T-helper 1 cell (primary cell): ENCODE results near the gene PBXIP1.
A peak's percentile ranks its signal among the peaks of the same experiment; 100 is the strongest.
"Not testable (repeated sequence)": the region's sequence is repeated elsewhere in the genome, so short reads cannot be mapped to it uniquely, and the experiment has no call there.

Experiments
- DNase-seq, 5 donors: peaks; one replicate each; pipeline ENCODE4 v3.0.0-alpha.2; 2012 to 2020

PBXIP1 gene

GRCh38 chr1:154934358-154934948, 21.4 kb downstream of the PBXIP1 start:
- no peak for DNase-seq

DNA sequence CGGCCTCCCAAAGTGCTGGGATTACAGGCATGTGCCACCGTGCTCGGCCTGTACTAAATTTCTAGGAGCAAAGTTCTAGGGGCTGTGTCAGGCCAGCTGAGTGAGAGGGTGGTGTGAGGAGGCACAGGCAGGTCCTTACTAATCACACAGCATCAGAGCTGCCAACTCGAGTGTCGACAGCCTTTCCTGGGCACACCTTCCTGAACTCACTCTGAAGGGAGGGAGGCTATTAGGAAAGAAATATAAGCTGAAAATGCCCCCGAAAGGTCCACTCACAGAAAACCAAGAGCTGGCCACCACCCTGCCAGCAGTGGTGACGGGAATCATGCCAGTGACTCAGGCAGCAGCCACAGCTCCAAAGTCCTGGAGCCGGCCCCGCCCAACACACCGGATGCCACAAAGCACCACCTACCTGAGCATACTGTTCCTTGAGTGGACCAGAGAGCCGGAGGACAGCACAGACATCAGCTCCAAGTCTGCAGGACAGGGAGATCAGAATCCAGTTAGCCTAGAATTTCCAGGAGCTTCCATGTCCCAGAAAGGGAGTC, 23.9 kb downstream of the PBXIP1 start:
- DNase-seq: no peak

DNA sequence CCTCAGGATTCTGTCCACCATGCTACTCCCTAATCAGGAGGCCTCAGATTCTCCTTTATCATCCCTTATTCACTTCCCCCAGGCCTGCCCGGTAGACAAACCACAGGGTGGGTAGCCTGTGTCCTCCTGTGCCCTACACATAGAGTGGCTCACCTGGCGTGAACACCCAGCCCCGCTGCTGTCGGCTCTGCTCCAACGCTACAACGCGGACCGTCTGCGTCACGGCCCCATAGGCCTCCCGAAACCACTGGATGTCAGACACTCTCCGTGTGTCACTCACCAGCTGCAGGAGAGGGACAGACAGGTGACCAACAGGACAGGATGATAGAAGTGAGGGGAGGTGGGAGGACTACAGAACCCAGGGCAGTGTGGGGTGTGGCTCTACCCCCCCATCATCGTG, 29.7 kb downstream of the PBXIP1 start:
- no peak for DNase-seq

DNA sequence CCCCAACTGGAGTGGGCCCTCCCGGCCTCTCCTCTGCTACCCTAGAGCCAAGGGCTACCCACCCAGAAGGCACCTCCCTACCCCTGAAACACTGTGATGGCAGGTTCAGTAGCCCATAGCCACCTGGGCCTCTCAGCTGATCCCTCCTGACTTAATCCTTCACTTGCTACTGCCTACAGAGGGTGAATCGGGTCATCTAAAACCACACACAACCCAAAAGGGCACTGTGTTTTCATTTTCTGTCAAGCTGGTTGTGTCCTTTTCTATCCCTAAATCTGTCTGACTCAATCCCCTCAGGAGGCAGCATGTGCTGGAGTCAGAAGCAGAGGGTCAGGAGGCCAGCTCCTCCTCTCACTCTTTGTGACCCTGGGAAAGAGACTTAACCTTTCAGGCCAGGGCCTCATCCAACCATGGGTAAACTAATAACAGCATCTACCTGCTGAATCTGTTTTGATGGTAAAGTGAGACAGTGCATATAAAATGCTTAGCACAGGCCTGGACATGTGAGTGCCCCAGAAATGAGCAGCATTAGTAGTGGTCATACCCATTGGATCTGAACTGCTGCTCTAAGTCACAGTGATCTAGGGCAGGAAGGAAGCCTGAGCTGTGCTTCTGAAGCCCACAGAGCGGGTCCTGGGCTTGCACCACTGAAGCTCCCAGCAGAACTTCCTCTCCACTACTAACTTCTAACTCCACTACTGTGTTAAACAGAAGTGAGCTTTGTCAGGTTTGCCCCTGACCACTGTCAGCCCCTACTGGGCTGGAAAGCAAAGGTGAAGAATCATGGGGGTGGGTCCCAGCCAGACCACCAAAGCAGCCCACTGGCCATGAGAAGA, 30.3 kb downstream of the PBXIP1 start:
- peak in 1 of 5 donors; percentile 48 for DNase-seq

DNA sequence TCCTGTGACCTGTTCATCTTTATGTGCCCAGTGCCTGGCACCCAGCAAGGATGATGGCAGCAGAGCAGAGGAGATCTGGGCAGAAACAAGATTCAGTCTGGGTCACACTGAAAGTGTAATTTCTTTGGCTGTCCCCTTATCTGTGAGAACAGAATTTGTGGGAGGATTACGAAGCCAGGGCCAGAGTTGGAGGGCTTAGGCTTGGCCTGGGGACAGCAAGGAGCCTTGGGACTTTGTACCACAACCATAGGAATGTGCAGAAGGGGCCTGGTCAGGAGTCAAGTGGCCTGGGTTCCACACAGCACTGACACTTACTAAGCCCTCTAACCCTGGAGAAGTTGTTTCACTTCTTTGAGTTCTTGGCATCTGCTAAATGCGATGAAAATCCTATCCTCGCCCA, 32.2 kb downstream of the PBXIP1 start:
- no peak for DNase-seq

DNA sequence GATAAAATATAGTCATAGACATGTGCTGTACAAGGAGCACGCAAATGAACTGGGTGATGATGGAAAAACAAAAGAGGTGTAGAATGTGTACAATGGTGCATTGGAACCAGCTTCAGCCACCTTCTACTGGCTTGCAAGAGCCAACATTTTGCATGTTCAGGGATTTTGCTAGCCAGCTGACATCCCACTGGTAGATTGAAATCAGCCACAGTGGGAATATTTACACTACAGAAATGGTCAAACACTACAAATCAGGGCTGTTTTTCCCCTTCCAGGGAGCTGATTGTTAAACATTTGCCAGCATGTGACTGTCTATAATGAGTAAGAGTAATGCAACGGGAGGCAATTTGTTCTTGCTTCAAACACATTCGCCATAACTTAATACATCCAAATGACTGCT, 42.6 kb downstream of the PBXIP1 start:
- no peak for DNase-seq

DNA sequence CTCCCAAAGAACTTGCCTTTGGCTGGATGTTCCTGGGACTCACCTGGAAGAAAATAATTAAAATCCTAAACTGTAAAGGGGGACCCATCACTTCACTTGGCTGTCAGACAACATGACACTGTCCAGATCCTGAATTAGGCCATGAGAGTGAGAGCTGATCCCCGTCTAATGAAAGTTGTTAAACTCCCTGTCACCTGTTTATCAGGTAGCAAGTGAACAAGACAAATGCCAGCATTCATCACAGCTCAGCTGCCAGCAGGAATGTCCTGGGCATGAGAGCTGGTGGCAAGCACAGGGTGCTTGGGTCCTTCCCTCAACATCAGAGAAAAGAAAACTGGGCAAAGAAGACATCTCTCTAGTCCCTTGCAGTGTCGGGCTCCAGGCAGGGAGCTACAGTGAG, 43.1 kb downstream of the PBXIP1 start:
- DNase-seq: no peak

DNA sequence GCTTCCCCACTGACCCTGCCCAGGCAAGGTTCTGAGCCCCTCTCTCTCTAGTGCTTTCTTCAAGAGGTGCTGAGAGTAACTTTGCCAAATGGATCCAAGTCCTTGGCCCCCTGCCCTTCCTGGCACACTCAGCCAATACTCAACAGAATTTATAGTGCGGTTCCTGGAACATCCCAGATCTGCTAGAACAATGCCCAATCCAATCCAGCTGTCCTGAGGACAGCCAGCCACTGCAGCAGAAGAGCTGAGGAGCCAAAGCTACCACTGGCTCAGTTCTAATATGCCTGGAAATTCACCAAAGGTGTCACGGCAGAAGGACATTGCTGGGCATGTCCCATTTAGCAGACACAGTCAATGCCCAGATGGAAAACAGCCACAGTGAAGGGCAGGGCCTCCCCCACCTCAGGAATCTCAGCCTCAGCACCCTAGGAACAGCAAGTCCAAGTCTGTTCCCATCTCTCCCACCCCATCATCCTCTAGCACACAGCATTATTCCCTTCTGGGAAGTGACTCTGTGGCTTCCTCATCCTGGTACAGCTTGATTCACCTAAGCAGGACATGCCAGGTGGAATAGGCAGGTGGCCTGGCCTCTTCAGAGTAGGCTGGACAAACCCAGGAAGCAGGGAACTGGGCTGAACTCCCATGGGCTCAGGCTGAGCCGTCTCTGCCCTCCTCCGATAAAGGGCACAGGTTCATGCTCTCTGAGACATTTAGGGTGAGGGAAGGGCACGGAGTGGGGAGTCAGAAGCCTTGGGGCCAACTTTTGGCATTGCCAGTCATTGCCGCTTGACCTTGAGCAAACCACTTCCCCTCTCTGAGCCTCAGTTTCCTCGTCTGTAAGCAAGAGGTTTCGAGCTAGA, 44.0 kb downstream of the PBXIP1 start:
- no peak for DNase-seq

DNA sequence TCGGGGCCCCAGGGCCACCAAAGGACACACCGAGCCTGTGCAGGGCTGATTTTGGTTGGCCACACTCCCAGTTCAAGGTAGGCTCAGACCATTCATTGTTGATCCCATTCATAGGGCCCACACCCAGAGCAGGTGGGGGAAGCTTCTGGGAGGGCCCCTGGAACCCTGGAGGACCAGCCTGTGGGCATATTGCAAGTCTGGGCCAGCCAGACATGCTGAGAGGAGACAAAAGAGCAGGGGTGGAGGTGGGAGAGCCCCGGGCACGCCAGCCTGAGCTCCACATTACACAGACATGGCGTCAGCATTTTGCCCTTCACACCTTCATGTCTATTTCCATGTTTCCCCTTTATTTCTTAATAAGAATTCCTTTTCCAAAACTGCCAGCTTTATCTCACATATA, 45.0 kb downstream of the PBXIP1 start:
- DNase-seq: no peak

DNA sequence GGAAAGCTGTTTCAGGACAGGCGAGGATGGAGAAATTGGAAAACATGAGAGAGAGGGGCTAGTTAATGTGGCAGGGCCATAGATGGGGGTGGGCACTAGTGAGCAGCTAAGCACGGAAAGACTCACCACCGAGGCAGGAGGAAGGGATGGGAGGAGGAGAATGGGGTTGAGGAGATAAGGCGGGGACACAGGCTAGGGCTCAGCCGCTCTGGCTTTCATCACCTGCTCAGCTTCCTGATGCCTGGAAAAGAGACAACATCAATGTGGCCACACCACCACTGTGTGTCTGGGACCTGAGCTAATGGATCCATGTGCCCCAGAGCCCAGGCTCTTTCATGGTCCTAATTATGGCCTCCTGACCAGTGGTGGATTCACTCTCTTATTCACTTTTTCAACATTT, 47.0 kb downstream of the PBXIP1 start:
- DNase-seq: no peak

GRCh38 chr1:154908129-154908528, 47.8 kb downstream of the PBXIP1 start:
- not testable (repeated sequence) for DNase-seq

DNA sequence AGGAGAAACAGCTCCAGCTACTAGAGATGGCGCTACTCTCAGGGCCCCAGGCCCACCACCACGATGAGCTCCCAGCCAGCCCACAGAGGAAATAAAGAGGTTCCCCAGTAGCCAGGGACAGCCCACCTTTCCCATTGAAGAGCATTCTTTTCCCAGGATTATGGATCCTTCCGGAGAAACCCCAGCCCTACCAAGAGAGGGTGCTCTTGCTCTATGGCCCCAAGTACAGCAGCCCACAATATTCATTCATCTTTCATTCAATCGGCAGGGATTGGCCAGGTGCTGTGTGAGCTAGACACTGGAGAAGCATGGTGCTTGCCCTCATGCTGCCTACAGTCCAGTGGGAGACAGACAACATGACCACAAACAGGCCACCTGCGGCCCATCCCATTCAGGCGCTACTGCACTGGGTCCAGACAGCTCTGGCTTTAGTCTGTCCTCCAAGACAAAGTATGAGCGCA, 49.2 kb downstream of the PBXIP1 start:
- DNase-seq: no peak

DNA sequence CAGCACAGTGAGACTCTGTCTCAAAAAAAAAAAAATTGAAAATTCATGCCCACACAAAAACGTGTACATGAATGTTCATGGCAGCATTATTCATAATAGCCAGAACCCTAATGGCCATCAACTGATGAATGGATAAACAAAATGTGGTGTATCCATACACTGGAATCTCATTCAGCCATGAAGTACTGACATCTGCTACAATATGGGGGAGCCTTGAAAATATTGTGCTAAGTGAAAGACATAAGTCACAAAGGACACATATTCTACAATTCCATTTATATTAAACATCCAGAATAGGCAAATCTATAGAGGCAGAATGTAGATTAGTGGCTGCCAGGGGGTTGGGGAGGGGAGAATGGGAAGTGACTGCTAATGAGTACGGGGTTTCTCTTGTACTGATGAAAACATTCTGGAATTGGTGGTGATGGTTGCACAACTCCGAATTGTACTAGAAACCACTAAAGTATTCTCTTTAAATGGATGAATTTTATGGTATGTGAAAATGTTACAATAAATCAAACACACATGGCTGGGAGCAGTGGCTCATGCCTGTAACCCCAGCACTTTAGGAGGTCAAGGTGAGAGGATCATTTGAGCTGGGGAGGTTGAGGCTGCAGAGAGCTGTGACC, 52.8 kb downstream of the PBXIP1 start:
- no peak for DNase-seq

GRCh38 chr1:154901591-154901990, 54.3 kb downstream of the PBXIP1 start:
- DNase-seq: no peak

- DNase-seq: no peak
These were observed 56.9 kb downstream of the PBXIP1 start for GRCh38 chr1:154899041-154899440.

GRCh38 chr1:154896771-154897286, 59.1 kb downstream of the PBXIP1 start:
- no peak for DNase-seq

DNA sequence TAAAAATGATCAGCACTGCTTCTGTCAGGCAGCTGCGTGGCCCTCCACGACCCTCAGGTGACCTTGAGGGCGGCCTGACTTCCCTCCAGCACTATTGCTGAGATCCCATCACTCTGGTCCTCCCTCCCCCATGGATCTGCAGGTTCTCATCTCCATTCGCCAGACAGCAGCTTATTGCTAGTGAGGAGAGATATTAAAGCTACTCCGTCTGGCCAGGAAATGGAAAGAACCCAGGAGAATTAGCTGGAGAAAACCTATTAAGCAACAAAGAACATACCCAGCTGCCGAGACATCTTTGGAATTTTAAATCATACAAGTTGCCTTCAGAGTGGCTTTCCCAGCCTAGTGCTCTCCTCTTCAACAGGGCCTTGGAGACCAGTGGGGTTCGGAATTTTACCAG, 60.1 kb downstream of the PBXIP1 start:
- DNase-seq: no peak
